ENCODE data around the gene PALD1.
"Not testable (repeated sequence)": the region's sequence is repeated elsewhere in the genome, so short reads cannot be mapped to it uniquely, and the experiment has no call there.

PALD1 gene

DNA sequence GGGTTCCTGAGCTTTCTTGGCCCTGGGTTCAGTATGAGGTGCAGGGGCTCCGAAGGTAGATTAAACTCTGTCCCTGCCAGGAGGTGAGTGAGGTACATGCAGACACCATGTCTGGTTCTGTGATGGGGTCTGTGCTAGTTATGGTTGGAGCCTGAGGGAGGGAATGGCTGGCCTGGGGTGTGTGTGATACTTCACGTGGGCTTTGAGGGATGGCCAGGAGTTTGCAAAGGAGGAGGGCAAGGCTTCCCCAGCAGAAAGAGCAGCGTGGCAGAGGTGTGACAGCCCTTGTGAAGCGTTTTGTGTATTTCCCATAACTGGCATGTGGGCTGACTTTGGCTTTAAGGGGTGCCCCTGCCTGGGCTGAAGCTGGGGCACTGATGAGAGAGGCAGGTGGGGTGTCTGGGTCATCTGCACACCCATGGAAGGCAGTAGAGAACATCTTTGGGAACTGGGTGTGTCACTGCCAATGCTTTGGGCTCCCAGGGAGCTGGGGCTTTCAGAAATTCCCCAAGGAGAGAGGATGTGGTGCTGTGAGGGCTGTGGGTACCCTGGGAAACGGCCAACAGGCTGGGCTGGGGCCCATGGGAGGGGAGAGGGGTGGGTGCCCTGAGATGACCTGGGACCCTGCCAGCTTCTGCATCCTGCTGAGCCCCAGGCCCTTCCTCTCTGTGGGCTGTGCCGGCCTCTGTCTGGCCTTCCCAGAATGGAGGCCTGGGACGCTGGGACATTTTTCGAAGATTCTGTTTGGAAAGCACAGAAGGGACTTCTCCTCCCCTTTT lies 4.6 kb downstream of the PALD1 start:
- no peak for DNase-seq

DNA sequence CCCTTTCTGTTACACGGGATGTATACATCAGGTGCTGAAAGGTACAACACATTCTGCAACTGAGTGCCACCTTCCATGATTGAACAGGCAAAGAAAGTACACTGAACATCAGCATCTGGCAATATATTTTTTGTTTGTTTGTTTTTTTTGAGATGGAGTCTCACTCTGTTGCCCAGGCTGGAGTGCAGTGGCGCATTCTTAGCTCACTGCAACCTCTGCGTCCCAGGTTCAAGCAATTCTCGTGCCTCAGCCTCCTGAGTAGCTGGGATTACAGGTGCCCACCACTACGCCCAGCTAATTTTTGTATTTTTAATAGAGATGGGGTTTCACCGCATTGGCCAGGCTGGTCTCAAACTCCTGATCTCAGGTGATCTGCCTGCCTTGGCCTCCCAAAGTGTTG lies 5.3 kb downstream of the PALD1 start:
- not testable (repeated sequence) for DNase-seq

GRCh38 chr10:70487824-70488223 lies 9.3 kb downstream of the PALD1 start:
- DNase-seq, result no peak

DNA sequence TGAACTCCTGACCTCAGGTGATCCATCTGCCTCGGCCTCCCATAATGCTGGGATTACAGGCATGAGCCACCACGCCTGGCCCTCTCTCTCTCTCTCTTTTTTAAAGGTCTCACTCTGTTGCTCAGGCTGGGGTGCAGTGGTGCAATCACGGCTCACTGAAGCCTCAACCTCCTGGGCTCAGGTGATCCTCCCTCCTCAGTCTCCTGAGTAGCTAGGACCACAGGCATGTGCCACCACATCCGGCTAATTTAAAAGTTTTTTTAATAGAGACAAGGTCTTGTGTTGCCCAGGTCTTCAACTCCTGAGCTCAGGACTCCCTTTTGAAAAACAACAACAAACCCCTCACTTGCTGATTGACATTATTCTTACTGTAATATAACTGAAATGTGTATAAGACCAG lies 11.6 kb downstream of the PALD1 start:
- no peak for DNase-seq

DNA sequence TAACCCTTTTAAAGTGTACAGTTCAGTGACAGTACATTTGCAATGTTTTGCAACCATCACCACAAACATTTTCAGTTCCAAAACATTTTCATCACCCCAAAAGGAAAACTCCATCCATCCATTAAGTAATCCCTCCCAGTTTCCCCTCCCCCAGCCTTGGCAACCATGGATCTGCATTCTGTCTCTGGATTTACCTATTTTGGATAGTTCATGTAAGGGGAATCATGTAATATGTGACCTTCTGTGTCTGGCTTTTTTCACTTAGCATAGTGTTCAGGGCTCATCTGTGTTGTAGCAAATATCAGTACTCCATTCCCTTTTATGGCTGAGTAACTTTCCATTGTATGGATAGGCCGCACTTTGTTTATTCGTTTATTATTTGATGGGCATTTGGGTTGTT lies 13.0 kb downstream of the PALD1 start:
- no peak for DNase-seq

- no peak for DNase-seq
These were observed 14.5 kb downstream of the PALD1 start for GRCh38 chr10:70492786-70493659.

- DNase-seq, result peak in 2 of 3 experiments; percentile 20 to 31
These were observed 15.2 kb downstream of the PALD1 start for GRCh38 chr10:70493660-70494234.

GRCh38 chr10:70494536-70494935 lies 16.0 kb downstream of the PALD1 start:
- DNase-seq, result no peak

- DNase-seq, result no peak
These were observed 16.4 kb downstream of the PALD1 start for GRCh38 chr10:70494966-70495365.

DNA sequence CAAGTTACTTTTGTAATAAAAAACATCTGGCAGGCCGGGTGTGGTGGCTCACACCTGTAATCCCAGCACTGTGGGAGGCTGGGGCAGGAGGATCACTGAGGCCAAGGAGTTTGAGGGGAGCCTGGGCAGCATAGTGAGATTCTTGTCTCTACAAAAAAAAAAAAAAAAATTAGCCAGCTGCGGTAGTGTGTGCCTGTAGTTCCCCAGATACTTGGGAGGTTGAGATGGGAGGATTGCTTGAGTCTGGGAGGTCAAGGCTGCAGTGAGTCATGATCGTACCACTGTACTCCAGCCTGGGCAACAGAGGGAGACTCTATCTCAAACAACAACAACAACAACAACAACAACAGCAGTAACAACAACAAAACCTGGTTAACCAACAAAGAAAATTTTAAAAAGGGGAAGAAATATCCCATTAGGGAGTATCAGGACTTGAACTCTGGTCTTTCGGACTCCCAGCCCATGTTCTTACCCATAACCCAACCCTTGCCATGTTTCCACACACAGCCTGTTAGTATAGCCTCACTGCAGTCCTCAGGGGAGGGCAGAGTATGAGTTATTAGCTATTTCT lies 17.2 kb downstream of the PALD1 start:
- no peak for DNase-seq

- no peak for DNase-seq
These were observed 18.0 kb downstream of the PALD1 start for GRCh38 chr10:70496341-70497119.

DNA sequence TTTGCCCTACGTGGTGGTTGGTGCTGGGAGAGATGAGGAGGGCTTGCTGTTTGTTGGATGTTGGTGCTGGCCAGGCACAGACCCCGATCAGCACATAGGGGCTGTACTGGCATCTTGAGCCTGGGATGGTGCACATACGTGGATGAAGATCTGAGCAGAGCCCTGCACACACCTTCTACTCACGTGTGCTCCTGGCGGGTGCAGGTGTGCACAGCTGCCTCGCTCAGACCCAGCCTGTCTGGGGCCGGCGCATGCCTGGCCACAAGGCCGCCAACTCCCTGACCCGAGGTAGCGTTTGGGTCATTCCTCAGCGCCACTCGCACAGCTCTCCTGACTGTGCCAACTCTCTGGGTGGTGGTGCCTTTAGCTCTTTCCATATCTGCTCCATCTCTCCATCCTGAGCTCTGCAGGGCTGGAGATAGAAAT lies 18.6 kb downstream of the PALD1 start:
- no peak for DNase-seq

- DNase-seq, result no peak
These were observed 20.6 kb downstream of the PALD1 start for GRCh38 chr10:70498970-70499835.

DNA sequence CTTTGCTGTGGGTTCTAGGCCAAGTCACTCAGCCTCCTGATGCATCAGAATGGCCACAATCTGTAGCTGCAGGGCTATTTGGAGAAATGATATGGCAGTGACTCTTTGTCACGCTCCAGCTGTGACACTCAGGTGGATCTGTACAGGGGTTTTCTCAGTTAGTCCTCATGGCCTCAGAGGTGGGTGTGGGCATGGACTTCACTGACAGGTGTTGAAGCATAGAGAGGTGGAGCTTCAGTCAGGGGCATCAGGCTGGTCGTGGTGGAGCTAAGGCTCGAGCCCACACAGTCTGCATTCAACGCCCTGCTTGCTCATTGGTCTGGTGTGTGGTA lies 21.2 kb downstream of the PALD1 start:
- DNase-seq, result no peak

- DNase-seq, result no peak
These were observed 21.8 kb downstream of the PALD1 start for GRCh38 chr10:70500368-70500767.

DNA sequence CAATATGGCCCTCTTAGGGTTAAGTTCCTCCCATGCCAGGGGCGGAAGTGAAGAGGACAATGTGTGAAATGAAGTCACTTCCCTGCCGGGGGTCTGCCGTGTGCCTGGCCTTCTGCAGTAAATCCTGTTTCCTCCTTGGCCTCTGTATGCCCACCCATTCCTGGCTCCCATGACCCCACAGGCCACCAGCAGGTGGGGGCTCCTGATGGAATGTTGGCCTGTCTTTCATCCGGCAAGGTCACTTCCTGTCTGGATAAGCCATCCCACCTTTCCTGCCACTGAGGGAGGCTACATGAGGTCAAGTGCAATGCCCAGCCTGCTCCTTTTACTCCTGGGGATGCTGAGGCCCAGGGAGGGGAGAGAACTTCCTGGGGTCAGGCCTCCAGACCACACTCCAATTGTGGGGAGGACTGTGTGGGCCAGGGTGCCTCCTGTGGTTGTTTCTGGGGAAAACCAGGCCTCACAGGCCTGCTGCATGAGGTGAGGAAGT lies 22.3 kb downstream of the PALD1 start:
- no peak for DNase-seq

DNA sequence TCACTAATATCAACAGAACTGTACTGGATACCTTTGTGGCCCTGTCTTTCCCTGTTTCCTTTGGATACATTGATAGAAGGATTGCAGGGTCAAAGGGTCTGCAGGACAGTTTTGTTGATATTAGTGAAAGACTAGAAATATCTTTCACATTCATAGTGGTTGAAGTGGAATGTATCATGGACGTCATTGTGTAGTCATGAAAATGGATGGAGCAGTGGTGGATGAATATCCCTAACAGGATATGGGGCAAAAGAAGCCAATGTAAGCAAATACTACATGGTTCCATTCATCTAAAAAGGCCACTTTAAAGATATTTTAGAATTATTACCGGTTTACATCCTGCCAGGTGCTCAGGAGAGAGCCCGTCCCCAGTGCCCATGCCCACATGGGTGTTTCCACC lies 23.8 kb downstream of the PALD1 start:
- DNase-seq, result no peak

- DNase-seq, result no peak
These were observed 25.2 kb downstream of the PALD1 start for GRCh38 chr10:70503776-70504175.

GRCh38 chr10:70504521-70505358 lies 26.2 kb downstream of the PALD1 start:
- no peak for DNase-seq

DNA sequence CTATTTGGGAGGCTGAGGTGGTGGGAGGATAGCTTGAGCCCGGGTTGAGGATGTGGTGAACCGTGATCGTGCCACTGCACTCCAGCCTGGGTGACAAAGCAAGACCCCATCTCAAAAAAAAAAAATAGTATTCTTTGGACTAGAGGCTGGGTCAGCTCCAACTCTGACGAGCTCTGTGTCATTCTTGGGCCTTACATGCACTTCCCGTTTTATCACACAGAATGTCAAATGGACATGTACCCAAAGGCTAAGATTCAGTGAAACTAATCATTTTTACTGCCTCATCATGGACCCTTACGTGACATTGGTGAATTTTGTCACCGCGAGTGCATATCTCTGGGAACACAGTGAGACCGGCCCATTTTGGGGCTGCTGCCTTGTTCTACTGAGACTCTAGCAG lies 27.3 kb downstream of the PALD1 start:
- no peak for DNase-seq

- no peak for DNase-seq
These were observed 29.4 kb downstream of the PALD1 start for GRCh38 chr10:70507966-70508365.

Measured in NCI-H1417 (cell line).